Stimulated activated effector memory CD8-positive, alpha-beta T cell treated with anti-CD3 and anti-CD28 coated beads, Interleukin-12 subunit alpha, Interleukin-12 subunit beta, amount 100 ng/mL, for 72 hours (primary cell): Measurements from ENCODE around the gene ALAS1.

ENCODE experiments used
- ATAC-seq: fragments of 150-1000 bp; cut with Tn5 transposase; 2 replicates; pipeline ENCODE4 v1.10.0; 2021
- DNase-seq, 2 donors: peaks; one replicate each; pipeline ENCODE4 v3.0.0; 2021 to 2022; ENCODE audit warnings: low spot score in 2 of 2
- H3K27ac Mint-ChIP-seq: one replicate; pipeline ENCODE4 v1.8.0; 2022; ENCODE audit warnings: mild to moderate bottlenecking, mixed read lengths
- H3K36me3 Mint-ChIP-seq: one replicate; pipeline ENCODE4 v1.8.0; 2022; ENCODE audit warnings: mild to moderate bottlenecking, mixed read lengths
- H3K4me1 Mint-ChIP-seq: one replicate; pipeline ENCODE4 v1.8.0; 2022; ENCODE audit warnings: mixed read lengths
- H3K4me3 Mint-ChIP-seq: one replicate; pipeline ENCODE4 v1.8.0; 2022; ENCODE audit warnings: mild to moderate bottlenecking, mixed read lengths
- H3K9me3 Mint-ChIP-seq: one replicate; pipeline ENCODE4 v1.8.0; 2022; ENCODE audit warnings: mixed read lengths

Gene ALAS1

GRCh38 chr3:52218937-52219650, 21.1 kb downstream of the ALAS1 start:
- ATAC-seq, result no peak
- Mint-ChIP-seq H3K4me1 (peaks cover 87% of the 10 kb centered on the region), H3K36me3 (peaks cover 25% of the 10 kb centered on the region), H3K4me3 (peak overlapping the region; percentile 72), H3K27ac (peak overlapping the region; percentile 93), H3K9me3 (no peaks in the 10 kb centered on the region)
- no peak for DNase-seq

- Mint-ChIP-seq H3K4me1 (peaks cover 87% of the 10 kb centered on the region), H3K9me3 (no peaks in the 10 kb centered on the region), H3K4me3 (peak overlapping the region; percentile 50), H3K36me3 (peaks cover 11% of the 10 kb centered on the region), H3K27ac (peak overlapping the region; percentile 93)
- ATAC-seq (peak; percentile 81), DNase-seq (peak; percentile 92 to 95)
Measured at GRCh38 chr3:52220380-52221026, 22.5 kb downstream of the ALAS1 start.

GRCh38 chr3:52221141-52221562, 23.2 kb downstream of the ALAS1 start:
- Mint-ChIP-seq H3K36me3 (peaks cover 8% of the 10 kb centered on the region), H3K4me1 (peaks cover 91% of the 10 kb centered on the region), H3K4me3 (peak overlapping the region; percentile 77), H3K9me3 (no peaks in the 10 kb centered on the region), H3K27ac (no peak overlapping the region)
- DNase-seq, result no peak
- no peak for ATAC-seq

- H3K27ac Mint-ChIP-seq, result peak overlapping the region; percentile 87
- H3K4me3 Mint-ChIP-seq, result peak overlapping the region; percentile 77
Measured at GRCh38 chr3:52221563-52222318, 23.8 kb downstream of the ALAS1 start.

GRCh38 chr3:52222319-52223221, 24.6 kb downstream of the ALAS1 start:
- peak overlapping the region; percentile 87 for H3K27ac Mint-ChIP-seq
- H3K4me1 Mint-ChIP-seq, result peaks cover 86% of the 10 kb centered on the region
- DNase-seq, result no peak
- no peak for ATAC-seq
- no peaks in the 10 kb centered on the region for H3K9me3 Mint-ChIP-seq
- peak overlapping the region; percentile 77 for H3K4me3 Mint-ChIP-seq
- H3K36me3 Mint-ChIP-seq, result peaks cover 5% of the 10 kb centered on the region

More at GRCh38 chr3:52221563-52222318, 23.8 kb downstream of the ALAS1 start:
- ATAC-seq, result peak; percentile 48
- Mint-ChIP-seq H3K9me3 (no peaks in the 10 kb centered on the region), H3K4me1 (peaks cover 92% of the 10 kb centered on the region), H3K36me3 (peaks cover 3% of the 10 kb centered on the region)
- no peak for DNase-seq

- Mint-ChIP-seq H3K4me1 (peaks cover 74% of the 10 kb centered on the region), H3K4me3 (peak overlapping the region; percentile 77), H3K9me3 (no peaks in the 10 kb centered on the region)
Measured at GRCh38 chr3:52223449-52224408, 25.8 kb downstream of the ALAS1 start.

GRCh38 chr3:52225452-52226228, 27.7 kb downstream of the ALAS1 start, which contains the start of gene TLR9:
TLR9 (minus strand) TSS chr3:52225645; CDS start chr3:52225529, 116 bp downstream.
- no peaks in the 10 kb centered on the region for H3K9me3 Mint-ChIP-seq
- ATAC-seq, result peak; percentile 23
- peak within 1 kb of the TSS; percentile 87 for H3K27ac Mint-ChIP-seq
- H3K4me3 Mint-ChIP-seq, result peak within 1 kb of the TSS; percentile 77
- H3K36me3 Mint-ChIP-seq, result peaks cover 35% of the 10 kb centered on the region
- H3K4me1 Mint-ChIP-seq, result peaks cover 58% of the 10 kb centered on the region
- no peak for DNase-seq

More at GRCh38 chr3:52223449-52224408, 25.8 kb downstream of the ALAS1 start:
- no peak for ATAC-seq
- no peak for DNase-seq
- Mint-ChIP-seq H3K36me3 (peaks cover 16% of the 10 kb centered on the region), H3K27ac (peak overlapping the region; percentile 87)

- peaks cover 42% of the 10 kb centered on the region for H3K36me3 Mint-ChIP-seq
- DNase-seq, result no peak
- ATAC-seq, result peak; percentile 6
- peak overlapping the region; percentile 34 for H3K4me3 Mint-ChIP-seq
- peak overlapping the region; percentile 87 for H3K27ac Mint-ChIP-seq
- H3K9me3 Mint-ChIP-seq, result no peaks in the 10 kb centered on the region
- H3K4me1 Mint-ChIP-seq, result peaks cover 56% of the 10 kb centered on the region
Measured at GRCh38 chr3:52226229-52226817, 28.4 kb downstream of the ALAS1 start.

GRCh38 chr3:52227117-52227516, 29.2 kb downstream of the ALAS1 start:
- Mint-ChIP-seq H3K4me3 (no peak overlapping the region), H3K9me3 (no peaks in the 10 kb centered on the region), H3K36me3 (peaks cover 50% of the 10 kb centered on the region), H3K27ac (peak overlapping the region; percentile 87), H3K4me1 (peaks cover 57% of the 10 kb centered on the region)
- ATAC-seq (no peak), DNase-seq (no peak)

- Mint-ChIP-seq H3K36me3 (peaks cover 56% of the 10 kb centered on the region), H3K27ac (peak overlapping the region; percentile 87), H3K4me3 (no peak overlapping the region), H3K9me3 (no peaks in the 10 kb centered on the region), H3K4me1 (peaks cover 56% of the 10 kb centered on the region)
- DNase-seq (no peak), ATAC-seq (no peak)
Measured at GRCh38 chr3:52227766-52228165, 29.8 kb downstream of the ALAS1 start.

- no peak overlapping the region for H3K27ac Mint-ChIP-seq
- peaks cover 62% of the 10 kb centered on the region for H3K36me3 Mint-ChIP-seq
- DNase-seq, result no peak
- H3K9me3 Mint-ChIP-seq, result no peaks in the 10 kb centered on the region
- ATAC-seq, result no peak
- H3K4me1 Mint-ChIP-seq, result peaks cover 51% of the 10 kb centered on the region
- no peak overlapping the region for H3K4me3 Mint-ChIP-seq
Measured at GRCh38 chr3:52228266-52228665, 30.3 kb downstream of the ALAS1 start.

- Mint-ChIP-seq H3K36me3 (peaks cover 67% of the 10 kb centered on the region), H3K4me3 (no peak overlapping the region), H3K4me1 (peaks cover 47% of the 10 kb centered on the region), H3K9me3 (no peaks in the 10 kb centered on the region), H3K27ac (peak overlapping the region; percentile 94)
- DNase-seq (no peak), ATAC-seq (no peak)
Measured at GRCh38 chr3:52228751-52229291, 30.9 kb downstream of the ALAS1 start.
